GM10266 (cell line): Measurements from ENCODE around the gene COL11A2.

Source experiments
- DNase-seq: peaks from one replicate; pipeline ENCODE4 v3.0.0; 2012; ENCODE audit errors: extremely low spot score
- TF ChIP-seq, protein P1 (sequence below): IDR thresholded peaks from 2 replicates; pipeline ENCODE4 v1.5.1; 2012; ENCODE audit warnings: mild to moderate bottlenecking, low read depth; ENCODE audit not compliant: control insufficient read depth, insufficient read depth; ENCODE audit errors: missing control alignments

Gene COL11A2

DNA sequence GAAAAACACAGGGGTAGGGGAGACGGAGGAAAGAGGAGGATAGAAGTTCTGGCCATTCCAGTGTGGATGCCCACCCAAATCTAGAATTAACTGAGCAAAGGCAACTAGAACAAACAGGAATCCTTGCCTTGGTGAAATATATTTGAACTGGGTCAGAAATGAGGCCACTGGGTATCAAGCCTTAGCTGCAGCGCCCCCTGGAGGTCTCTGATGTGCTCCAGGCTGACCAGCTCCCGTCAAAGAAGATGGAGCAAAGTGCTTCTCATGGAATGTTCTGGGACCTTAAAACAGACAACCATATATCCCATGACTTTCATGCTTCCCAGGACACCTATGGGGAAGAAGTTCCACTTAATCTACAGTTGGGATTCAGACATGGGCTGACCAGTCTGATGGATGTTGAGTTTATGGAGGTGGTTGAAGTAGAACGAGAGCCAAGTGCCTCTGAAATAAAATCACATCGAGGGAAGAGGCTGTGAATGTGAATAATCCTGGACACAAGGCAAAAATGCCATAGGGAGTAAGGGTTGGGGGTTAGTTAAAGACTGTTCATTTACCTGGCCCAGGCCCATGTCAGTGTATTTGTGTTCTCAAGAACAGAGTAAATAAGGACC is 66.1 kb downstream of the COL11A2 start:
- peak; percentile 67 for DNase-seq
- TF ChIP-seq, protein P1, sequence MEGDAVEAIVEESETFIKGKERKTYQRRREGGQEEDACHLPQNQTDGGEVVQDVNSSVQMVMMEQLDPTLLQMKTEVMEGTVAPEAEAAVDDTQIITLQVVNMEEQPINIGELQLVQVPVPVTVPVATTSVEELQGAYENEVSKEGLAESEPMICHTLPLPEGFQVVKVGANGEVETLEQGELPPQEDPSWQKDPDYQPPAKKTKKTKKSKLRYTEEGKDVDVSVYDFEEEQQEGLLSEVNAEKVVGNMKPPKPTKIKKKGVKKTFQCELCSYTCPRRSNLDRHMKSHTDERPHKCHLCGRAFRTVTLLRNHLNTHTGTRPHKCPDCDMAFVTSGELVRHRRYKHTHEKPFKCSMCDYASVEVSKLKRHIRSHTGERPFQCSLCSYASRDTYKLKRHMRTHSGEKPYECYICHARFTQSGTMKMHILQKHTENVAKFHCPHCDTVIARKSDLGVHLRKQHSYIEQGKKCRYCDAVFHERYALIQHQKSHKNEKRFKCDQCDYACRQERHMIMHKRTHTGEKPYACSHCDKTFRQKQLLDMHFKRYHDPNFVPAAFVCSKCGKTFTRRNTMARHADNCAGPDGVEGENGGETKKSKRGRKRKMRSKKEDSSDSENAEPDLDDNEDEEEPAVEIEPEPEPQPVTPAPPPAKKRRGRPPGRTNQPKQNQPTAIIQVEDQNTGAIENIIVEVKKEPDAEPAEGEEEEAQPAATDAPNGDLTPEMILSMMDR: peak; percentile 69

DNA sequence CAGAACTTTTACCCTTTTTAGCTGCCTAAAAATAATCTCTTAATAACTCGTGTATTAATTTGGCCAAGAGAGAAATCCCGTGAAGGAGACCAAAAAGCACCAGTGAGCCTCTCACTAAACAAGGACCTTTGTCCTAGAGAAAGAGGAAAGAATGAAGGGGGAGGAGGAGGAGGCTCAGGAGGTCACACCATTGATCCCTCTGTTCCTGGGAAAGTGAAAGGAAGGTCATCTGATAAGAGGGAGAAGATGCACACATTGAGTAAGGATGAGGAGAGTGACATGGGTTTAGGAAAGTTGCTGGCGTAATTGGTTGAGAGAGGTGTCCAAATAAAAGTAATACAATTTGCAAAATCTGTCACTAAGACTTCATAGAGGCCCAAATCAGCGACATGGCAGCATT is 67.3 kb downstream of the COL11A2 start:
- TF ChIP-seq, protein P1: no peak
- DNase-seq: no peak

DNA sequence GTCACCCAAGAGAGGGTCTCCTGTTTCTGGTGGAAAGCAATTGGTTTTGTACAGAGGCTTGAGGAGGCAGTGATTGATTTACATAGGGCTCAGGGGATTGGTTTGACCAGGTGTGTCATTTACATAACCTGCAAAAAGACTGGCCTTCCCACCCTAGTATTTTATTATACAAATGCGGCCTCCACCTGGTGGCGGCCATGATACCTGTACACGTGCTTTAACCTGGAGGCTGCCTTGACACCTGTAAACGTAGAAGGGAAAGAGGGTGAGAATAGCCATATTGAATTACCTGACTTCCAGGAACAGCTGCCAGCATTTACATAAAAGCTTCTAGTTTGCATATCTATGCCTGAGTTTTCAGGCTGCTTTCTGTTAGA is 67.8 kb downstream of the COL11A2 start:
- DNase-seq: no peak
- TF ChIP-seq, protein P1: no peak

DNA sequence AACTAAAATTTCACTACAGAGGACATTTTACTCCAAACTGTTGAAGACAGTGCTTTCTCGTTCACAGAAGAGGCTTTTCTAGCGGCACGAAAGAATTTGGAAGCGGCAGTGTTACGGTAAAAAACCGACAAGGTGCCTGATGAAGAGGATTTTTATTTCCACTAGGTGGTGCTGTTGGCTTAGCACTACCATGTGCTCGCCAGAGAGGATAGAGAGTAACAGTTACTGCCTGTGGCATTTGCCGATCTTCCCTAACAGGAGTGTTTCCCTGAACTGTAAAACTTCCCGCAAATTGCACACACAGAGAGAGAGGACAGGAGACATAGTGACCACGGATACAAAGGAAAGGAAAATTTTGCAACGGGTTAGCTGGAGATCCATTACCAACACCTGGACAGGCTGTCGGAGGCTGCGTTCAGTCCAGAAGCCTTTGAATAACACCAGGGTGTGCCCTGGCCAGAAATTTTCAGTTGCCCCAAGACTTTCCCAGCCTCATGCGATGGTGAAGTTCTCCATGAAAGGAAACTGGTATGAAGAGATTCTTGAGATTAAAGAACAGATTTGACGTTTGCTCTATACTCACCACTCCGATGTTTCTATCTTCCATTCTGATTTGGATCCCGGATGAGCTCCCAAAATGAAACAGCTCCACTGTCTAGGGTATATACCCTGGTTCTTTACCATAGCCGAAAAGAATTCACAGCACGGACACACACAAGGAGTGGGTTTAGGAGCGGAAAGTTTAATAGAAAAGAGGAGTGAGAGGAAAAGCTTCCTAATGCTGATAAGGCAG is 68.3 kb downstream of the COL11A2 start:
- TF ChIP-seq, protein P1: peak; percentile 25
- no peak for DNase-seq

DNA sequence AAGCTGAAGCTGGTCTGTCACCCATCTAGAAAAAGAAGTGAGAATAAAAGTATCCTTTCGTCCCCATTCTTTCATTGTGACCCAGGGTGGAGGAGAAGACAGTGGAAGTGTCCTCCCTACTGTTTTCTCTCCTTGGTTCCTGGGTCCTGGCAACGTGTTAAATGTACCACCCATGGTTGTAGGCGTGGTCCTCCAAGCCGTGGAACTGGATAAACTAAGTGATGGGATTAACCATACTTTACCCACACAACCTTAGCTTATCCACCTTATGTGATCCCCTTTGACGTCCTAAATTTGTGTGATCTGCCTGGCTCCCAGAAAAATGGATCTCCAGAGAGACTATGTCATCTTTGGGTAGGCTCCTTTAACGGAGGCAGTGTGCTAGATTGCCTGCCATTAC is 69.1 kb downstream of the COL11A2 start:
- TF ChIP-seq, protein P1: no peak

DNA sequence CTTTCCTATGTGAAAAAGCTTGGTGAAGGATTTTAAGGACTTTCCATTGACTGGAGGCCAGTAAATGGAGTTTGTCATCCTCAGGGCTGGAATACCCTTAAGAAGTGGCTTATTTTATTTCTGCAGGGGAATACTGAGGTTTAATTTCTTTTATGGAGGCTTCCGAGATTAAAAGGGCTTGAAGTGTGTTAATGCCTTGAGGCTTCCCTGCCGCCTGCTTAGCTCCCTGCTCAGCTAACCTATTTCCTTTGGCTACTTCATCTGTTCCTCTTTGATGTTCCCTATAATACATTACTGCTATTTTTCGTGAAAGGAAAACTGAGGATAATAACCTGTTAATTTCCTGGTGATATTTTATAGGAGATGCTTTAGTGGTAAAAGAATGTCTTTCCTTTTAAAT is 72.3 kb downstream of the COL11A2 start:
- TF ChIP-seq, protein P1: no peak
- DNase-seq: no peak

More for the DNA sequence above, 69.1 kb downstream of the COL11A2 start:
- no peak for DNase-seq

DNA sequence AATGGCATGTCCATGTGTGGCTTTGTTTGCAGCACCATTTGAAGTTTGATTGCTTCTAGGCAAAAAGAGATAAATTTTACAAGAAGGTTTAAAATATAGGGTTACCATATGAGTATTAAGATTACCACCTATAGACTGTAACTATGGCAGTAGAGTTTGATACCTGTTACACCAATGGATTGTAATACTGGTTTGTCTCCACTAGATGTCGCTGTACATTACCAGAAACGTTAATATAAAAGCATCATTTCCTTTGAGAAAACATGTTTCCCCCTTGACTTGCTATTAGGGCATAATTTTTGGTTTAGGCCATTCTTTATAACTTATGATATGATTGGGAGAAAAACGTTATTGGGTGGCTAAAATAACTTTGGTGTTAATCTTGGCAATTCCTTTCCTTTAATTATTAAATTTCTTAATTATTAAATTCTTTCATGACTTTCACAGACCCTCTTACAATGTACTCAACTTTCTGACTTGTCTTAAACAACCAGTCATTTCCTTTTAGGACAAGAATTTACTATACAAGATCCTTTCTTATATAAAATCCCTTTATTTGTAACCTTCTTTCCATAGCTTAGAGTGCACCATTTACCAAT is 73.6 kb downstream of the COL11A2 start:
- DNase-seq: peak; percentile 26
- TF ChIP-seq, protein P1: peak; percentile 67
